ENCODE measurements around the gene INTS11. TPM values are rescaled to one million over a fixed set of nuclear protein-coding genes. Genes with fewer than 3 reads are reported as not detected.

INTS11 gene
- polyA plus RNA-seq, 3 donors = 46.2 to 154 (median 49.6) TPM

DNA sequence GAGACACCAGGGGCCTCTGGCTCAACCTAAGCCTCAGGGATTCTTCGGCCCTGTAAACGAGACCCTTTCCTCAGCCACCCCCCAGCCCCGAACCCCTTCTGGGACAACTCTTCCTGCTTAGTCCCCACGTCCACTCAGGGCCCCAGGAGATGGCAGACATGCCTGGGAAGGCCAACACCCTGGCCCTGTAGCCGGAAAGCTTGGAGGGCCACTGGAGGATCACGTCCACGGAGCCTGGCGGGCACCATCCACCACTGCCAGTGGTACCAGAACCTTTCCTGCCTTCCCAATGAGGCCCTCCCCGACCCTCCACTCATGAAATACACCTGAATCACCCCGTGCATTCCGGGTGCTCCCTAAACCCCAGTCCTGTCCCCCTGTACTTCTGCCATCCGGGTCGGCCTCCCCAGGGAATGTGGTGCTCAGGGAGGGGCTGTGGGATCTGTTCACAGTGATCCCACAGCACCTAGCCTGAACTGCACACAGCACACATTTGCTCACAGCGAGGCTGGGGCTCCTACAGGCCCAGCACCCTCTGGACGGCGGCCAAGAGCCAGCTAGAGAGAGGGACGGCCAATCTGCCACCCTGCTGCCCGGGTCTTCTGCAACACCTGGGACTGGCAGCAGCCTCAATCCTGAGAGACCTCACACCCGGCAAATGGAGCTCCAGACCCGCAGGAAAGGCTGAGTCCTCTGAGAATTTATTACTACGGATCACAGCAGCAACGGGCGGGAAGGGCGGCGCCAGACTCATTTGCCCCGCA is 48.8 kb upstream of the INTS11 start:
- Histone ChIP-seq H3K4me3 (replicated peaks in 1 of 3; ENCODE audit: low read depth in 2 of 3, low read length in 3 of 3) (peak overlapping the region in 1 of 3 experiments; percentile 82), H3K9ac (ENCODE audit: insufficient read depth, low read length, poor library complexity, severe bottlenecking) (no peak overlapping the region), H3K27ac (ENCODE audit: low read depth in 1 of 2, low read length in 2 of 2) (no peak overlapping the region), H3K4me1 (ENCODE audit: control insufficient read depth in 1 of 2, insufficient read depth in 2 of 2, low read length in 2 of 2) (peaks cover 37 to 49% of the 10 kb centered on the region in 2 donors), H3K9me3 (replicated peaks in 1 of 2; ENCODE audit: control insufficient read depth in 1 of 2, insufficient read depth in 1 of 2, low read length in 2 of 2) (no peaks in the 10 kb centered on the region), H3K79me2 (ENCODE audit: insufficient read depth, low read length) (peaks cover 20% of the 10 kb centered on the region), H3K27me3 (ENCODE audit: control insufficient read depth in 2 of 2, insufficient read depth in 2 of 2, low read length in 2 of 2) (no peaks in the 10 kb centered on the region), H3K4me2 (replicated peaks; ENCODE audit: extremely low read depth, low read length, poor library complexity, severe bottlenecking) (peak overlapping the region; percentile 72), H4K20me1 (ENCODE audit: insufficient read depth, low read length) (peaks cover 19% of the 10 kb centered on the region), H3K36me3 (replicated peaks in 1 of 2; ENCODE audit: control insufficient read depth in 1 of 2, insufficient read depth in 2 of 2, low read length in 2 of 2) (peaks cover 0 to 9% of the 10 kb centered on the region in 2 donors), H2AFZ (ENCODE audit: insufficient read depth, low read depth, low read length, poor library complexity, severe bottlenecking) (no peak overlapping the region)
- Mint-ChIP-seq H3K9me3 (peaks cover 0 to 2% (median 0%) of the 10 kb centered on the region in 7 donors), H3K4me3 (peak overlapping the region in 1 of 2 donors; percentile 81), H3K27me3 (ENCODE audit: low read depth in 3 of 3) (peaks cover 7 to 10% (median 10%) of the 10 kb centered on the region in 3 donors), H3K27ac (peak overlapping the region in 1 of 7 donors; percentile 73), H3K4me1 (peaks cover 40% of the 10 kb centered on the region), H3K36me3 (peaks cover 8 to 12% of the 10 kb centered on the region in 2 donors)
- intact Hi-C loops (cut with micrococcal nuclease) = loop anchor here in 1 of 2 donors (10.0 kb wide), 2 partner anchors 258 to 358 kb away; partner anchors contain the start of genes C1orf159 and ISG15
- no peak for DNase-seq
- WGBS (ENCODE audit: insufficient coverage) = 93% methylated on average over 21 of the region's 26 CpGs
- TF ChIP-seq, protein P1, sequence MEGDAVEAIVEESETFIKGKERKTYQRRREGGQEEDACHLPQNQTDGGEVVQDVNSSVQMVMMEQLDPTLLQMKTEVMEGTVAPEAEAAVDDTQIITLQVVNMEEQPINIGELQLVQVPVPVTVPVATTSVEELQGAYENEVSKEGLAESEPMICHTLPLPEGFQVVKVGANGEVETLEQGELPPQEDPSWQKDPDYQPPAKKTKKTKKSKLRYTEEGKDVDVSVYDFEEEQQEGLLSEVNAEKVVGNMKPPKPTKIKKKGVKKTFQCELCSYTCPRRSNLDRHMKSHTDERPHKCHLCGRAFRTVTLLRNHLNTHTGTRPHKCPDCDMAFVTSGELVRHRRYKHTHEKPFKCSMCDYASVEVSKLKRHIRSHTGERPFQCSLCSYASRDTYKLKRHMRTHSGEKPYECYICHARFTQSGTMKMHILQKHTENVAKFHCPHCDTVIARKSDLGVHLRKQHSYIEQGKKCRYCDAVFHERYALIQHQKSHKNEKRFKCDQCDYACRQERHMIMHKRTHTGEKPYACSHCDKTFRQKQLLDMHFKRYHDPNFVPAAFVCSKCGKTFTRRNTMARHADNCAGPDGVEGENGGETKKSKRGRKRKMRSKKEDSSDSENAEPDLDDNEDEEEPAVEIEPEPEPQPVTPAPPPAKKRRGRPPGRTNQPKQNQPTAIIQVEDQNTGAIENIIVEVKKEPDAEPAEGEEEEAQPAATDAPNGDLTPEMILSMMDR (IDR thresholded peaks at IDR 0.05) = no peak

DNA sequence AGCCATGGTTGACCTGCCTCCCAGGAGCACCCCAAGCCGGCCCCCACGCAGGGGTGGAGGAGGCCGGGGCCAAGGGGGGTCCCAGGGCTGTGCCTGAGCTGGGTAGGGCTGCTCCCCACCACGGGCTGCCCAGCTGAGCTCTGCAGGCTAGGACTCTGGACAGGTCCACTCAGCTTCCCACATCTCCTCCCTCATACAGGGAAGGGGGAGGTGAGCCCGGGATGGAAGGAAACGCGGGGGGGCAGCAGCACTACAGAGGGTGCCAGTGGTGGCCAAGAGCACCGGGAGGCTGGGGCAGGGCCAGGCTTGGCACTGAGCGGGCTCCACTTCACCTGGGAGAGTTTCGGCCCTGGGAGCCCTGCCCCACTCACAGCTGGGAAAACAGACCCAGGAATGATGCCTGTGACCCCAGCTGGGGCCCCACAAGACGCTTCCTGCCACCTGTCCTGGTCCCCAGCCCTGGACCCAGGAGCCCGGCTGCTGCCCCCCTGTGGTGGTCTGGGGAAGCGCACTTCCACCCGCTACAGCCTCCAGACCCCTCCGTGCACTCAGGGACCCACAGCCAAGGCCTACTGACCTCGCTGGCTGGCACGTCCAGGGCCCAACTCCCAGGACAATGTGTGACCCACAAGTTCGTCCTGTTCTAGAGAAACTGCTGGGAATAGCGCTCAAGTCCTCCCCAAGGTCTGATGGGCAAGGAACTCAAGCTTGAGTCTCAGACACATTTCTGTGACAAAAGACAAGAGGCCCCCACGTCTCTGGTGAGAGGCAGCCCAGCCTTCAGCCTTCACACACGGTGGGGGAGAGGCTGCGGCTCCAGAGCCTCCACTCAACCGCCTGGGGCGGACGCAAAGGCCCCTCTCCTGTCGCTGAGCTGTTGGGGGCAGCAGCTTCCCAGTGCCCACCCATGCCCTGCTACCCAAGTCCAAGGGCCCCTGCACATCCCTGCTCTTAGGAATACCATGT is 47.6 kb upstream of the INTS11 start:
- H3K36me3 Mint-ChIP-seq = peaks cover 8 to 12% of the 10 kb centered on the region in 2 donors
- peaks cover 7 to 12% (median 10%) of the 10 kb centered on the region in 3 donors for H3K27me3 Mint-ChIP-seq (ENCODE audit: low read depth in 3 of 3)
- H3K27me3 ChIP-seq (ENCODE audit: control insufficient read depth in 2 of 2, insufficient read depth in 2 of 2, low read length in 2 of 2) = no peaks in the 10 kb centered on the region
- H3K27ac Mint-ChIP-seq = peak overlapping the region in 2 of 7 donors; percentile 51 to 73
- H2AFZ ChIP-seq (ENCODE audit: insufficient read depth, low read depth, low read length, poor library complexity, severe bottlenecking) = no peak overlapping the region
- peaks cover 37 to 49% of the 10 kb centered on the region in 2 donors for H3K4me1 ChIP-seq (ENCODE audit: control insufficient read depth in 1 of 2, insufficient read depth in 2 of 2, low read length in 2 of 2)
- H3K4me3 ChIP-seq (replicated peaks in 1 of 3; ENCODE audit: low read depth in 2 of 3, low read length in 3 of 3) = peak overlapping the region in 1 of 3 experiments; percentile 48
- intact Hi-C loops (cut with micrococcal nuclease) = loop anchor here in 1 of 2 donors (10.0 kb wide), 2 partner anchors 257 to 357 kb away; partner anchors contain the start of genes C1orf159 and ISG15
- peak overlapping the region; percentile 54 for H3K4me2 ChIP-seq (replicated peaks; ENCODE audit: extremely low read depth, low read length, poor library complexity, severe bottlenecking)
- H4K20me1 ChIP-seq (ENCODE audit: insufficient read depth, low read length) = peaks cover 19% of the 10 kb centered on the region
- H3K4me3 Mint-ChIP-seq = peak overlapping the region in 1 of 2 donors; percentile 39
- WGBS (ENCODE audit: insufficient coverage) = 33% methylated on average over 23 of the region's 26 CpGs
- H3K9me3 Mint-ChIP-seq = peaks cover 0 to 3% (median 0%) of the 10 kb centered on the region in 7 donors
- peak overlapping the region; percentile 47 for H3K9ac ChIP-seq (ENCODE audit: insufficient read depth, low read length, poor library complexity, severe bottlenecking)
- H3K4me1 Mint-ChIP-seq = peaks cover 40% of the 10 kb centered on the region
- peaks cover 0 to 4% of the 10 kb centered on the region in 2 donors for H3K9me3 ChIP-seq (replicated peaks in 1 of 2; ENCODE audit: control insufficient read depth in 1 of 2, insufficient read depth in 1 of 2, low read length in 2 of 2)
- H3K27ac ChIP-seq (ENCODE audit: low read depth in 1 of 2, low read length in 2 of 2) = no peak overlapping the region
- DNase-seq = peak; percentile 40 to 63 (median 55)
- peaks cover 20% of the 10 kb centered on the region for H3K79me2 ChIP-seq (ENCODE audit: insufficient read depth, low read length)
- TF ChIP-seq, protein P1 (IDR thresholded peaks at IDR 0.05) = peak; percentile 96
- H3K36me3 ChIP-seq (replicated peaks in 1 of 2; ENCODE audit: control insufficient read depth in 1 of 2, insufficient read depth in 2 of 2, low read length in 2 of 2) = peaks cover 0 to 9% of the 10 kb centered on the region in 2 donors
